GM12892 (cell line): ENCODE data around the gene AKIP1.

ENCODE experiments used
- POLR2A ChIP-seq: IDR thresholded peaks from 2 replicates; pipeline ENCODE4 v1.6.1; 2011; ENCODE audit warnings: low read depth, low read length, control low read depth
- POLR2AphosphoS5 ChIP-seq: IDR thresholded peaks from 2 replicates; pipeline ENCODE4 v1.6.1; 2011; ENCODE audit warnings: low read depth, low read length, control low read depth

GRCh38 chr11:8961401-8961800, 50.4 kb downstream of the AKIP1 start:
- TF ChIP-seq POLR2A = no peak
- TF ChIP-seq POLR2AphosphoS5 = no peak
